Measurements from ENCODE around the gene TC2N. TPM values are rescaled to one million over a fixed set of nuclear protein-coding genes. Genes with fewer than 3 reads are reported as not detected.

Gene TC2N
- polyA plus RNA-seq, 3 donors: 0.24 to 0.55 TPM; not detected in 1

DNA sequence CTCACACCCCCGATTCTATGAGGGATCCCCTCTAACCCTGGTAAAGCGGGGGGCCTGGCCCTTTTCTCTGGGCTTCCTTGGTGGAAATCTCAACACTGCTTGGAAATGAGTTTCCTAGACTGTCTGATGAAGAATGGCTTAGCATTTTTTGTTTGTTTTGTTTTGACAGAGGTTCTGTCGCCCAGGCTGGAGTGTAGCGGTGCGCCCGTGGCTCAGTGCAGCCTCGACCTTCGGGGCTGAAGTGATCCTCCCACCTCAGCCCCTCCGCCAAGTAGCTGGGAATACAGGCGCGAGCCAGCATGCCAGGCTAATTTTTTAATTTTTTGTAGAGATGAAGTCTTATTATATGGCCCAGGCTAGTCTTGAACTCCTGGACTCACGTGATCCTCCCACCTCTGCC lies 30.3 kb downstream of the TC2N start:
- intact Hi-C loops (cut with micrococcal nuclease): no loop called here
- H3K4me3 Mint-ChIP-seq: peak overlapping the region; percentile 73 to 94
- peaks cover 46 to 56% (median 48%) of the 10 kb centered on the region in 3 donors for H3K27me3 Mint-ChIP-seq (ENCODE audit: low read depth in 3 of 3)
- no peak overlapping the region for H3K27ac ChIP-seq (ENCODE audit: low read depth in 1 of 2, low read length in 2 of 2)
- H3K4me3 ChIP-seq (replicated peaks in 1 of 3; ENCODE audit: low read depth in 2 of 3, low read length in 3 of 3): peak overlapping the region in 2 of 3 experiments; percentile 6 to 72
- no peak for DNase-seq
- no peaks in the 10 kb centered on the region for H3K79me2 ChIP-seq (ENCODE audit: insufficient read depth, low read length)
- no peaks in the 10 kb centered on the region for H3K9me3 ChIP-seq (replicated peaks in 1 of 2; ENCODE audit: control insufficient read depth in 1 of 2, insufficient read depth in 1 of 2, low read length in 2 of 2)
- no peak overlapping the region for H3K27ac Mint-ChIP-seq
- H3K36me3 ChIP-seq (replicated peaks in 1 of 2; ENCODE audit: control insufficient read depth in 1 of 2, insufficient read depth in 2 of 2, low read length in 2 of 2): no peaks in the 10 kb centered on the region
- H2AFZ ChIP-seq (ENCODE audit: insufficient read depth, low read depth, low read length, poor library complexity, severe bottlenecking): peak overlapping the region; percentile 67
- H3K4me1 Mint-ChIP-seq: peaks cover 7% of the 10 kb centered on the region
- peaks cover 0 to 6% (median 3%) of the 10 kb centered on the region in 7 donors for H3K9me3 Mint-ChIP-seq
- H3K36me3 Mint-ChIP-seq: no peaks in the 10 kb centered on the region
- no peak overlapping the region for H3K9ac ChIP-seq (ENCODE audit: insufficient read depth, low read length, poor library complexity, severe bottlenecking)
- H4K20me1 ChIP-seq (ENCODE audit: insufficient read depth, low read length): no peaks in the 10 kb centered on the region
- peaks cover 42 to 65% of the 10 kb centered on the region in 2 donors for H3K27me3 ChIP-seq (ENCODE audit: control insufficient read depth in 2 of 2, insufficient read depth in 2 of 2, low read length in 2 of 2)
- 87% methylated on average over 3 of the region's 12 CpGs for WGBS (ENCODE audit: insufficient coverage)
- H3K4me2 ChIP-seq (replicated peaks; ENCODE audit: extremely low read depth, low read length, poor library complexity, severe bottlenecking): peak overlapping the region; percentile 77
- TF ChIP-seq, protein P1, sequence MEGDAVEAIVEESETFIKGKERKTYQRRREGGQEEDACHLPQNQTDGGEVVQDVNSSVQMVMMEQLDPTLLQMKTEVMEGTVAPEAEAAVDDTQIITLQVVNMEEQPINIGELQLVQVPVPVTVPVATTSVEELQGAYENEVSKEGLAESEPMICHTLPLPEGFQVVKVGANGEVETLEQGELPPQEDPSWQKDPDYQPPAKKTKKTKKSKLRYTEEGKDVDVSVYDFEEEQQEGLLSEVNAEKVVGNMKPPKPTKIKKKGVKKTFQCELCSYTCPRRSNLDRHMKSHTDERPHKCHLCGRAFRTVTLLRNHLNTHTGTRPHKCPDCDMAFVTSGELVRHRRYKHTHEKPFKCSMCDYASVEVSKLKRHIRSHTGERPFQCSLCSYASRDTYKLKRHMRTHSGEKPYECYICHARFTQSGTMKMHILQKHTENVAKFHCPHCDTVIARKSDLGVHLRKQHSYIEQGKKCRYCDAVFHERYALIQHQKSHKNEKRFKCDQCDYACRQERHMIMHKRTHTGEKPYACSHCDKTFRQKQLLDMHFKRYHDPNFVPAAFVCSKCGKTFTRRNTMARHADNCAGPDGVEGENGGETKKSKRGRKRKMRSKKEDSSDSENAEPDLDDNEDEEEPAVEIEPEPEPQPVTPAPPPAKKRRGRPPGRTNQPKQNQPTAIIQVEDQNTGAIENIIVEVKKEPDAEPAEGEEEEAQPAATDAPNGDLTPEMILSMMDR (IDR thresholded peaks at IDR 0.05): no peak
- peaks cover 10 to 15% of the 10 kb centered on the region in 2 donors for H3K4me1 ChIP-seq (ENCODE audit: control insufficient read depth in 1 of 2, insufficient read depth in 2 of 2, low read length in 2 of 2)

DNA sequence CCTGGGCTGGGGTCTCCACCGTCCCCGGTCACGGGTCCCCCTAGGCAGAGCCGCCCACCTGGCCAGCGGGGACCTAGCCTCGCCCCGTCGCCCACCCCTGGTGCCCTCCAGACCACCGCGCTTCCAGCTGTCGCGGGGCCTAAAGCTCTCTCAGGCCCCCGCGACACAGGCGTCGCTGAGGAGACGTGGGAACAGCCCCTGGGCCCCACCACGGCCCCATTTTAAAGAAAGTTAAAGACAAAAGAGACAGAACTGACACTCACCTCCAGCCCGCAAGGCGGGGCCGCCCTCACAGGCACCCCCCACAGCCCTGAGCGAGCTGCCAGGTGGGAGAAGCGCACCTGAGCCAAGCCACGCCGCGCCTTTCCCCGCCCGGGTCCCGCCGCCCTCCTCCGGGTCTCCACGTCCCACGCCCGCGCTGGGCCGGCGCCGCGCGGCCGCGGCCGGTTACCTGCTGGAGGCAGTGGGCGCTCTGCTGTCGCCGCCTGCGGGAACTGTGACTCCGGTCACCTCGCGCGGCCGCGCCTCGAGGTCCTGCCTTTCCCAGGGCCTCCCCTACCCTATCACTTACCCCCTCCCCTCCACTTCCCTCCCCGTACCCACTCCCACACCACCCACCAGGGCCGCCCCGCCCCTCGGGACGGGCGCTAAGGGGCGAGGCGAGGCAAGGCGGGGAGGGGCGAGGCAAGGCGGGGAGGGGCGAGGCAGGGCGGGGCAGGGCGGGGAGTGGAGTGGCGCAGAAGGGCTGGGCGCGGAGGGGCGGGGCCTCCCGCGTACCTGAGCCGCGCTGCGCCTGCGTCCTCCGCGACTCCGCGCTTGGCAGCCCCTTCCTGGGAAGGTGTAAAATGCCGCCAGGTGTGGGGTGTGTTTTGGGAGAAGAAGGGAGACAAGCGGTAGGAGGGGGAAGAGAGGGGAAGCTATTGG lies 31.2 kb downstream of the TC2N start:
- Mint-ChIP-seq H3K4me1 (peaks cover 7% of the 10 kb centered on the region), H3K27me3 (ENCODE audit: low read depth in 3 of 3) (peaks cover 46 to 56% (median 49%) of the 10 kb centered on the region in 3 donors), H3K36me3 (no peaks in the 10 kb centered on the region), H3K9me3 (peaks cover 0 to 6% (median 2%) of the 10 kb centered on the region in 7 donors), H3K27ac (no peak overlapping the region), H3K4me3 (peak overlapping the region; percentile 73 to 94)
- H3K27ac ChIP-seq (ENCODE audit: low read depth in 1 of 2, low read length in 2 of 2): no peak overlapping the region
- H3K4me3 ChIP-seq (replicated peaks in 1 of 3; ENCODE audit: low read depth in 2 of 3, low read length in 3 of 3): peak overlapping the region; percentile 6 to 72 (median 10)
- intact Hi-C loops (cut with micrococcal nuclease): no loop called here
- TF ChIP-seq, protein P1 (IDR thresholded peaks at IDR 0.05): no peak
- H3K36me3 ChIP-seq (replicated peaks in 1 of 2; ENCODE audit: control insufficient read depth in 1 of 2, insufficient read depth in 2 of 2, low read length in 2 of 2): no peaks in the 10 kb centered on the region
- peaks cover 10 to 15% of the 10 kb centered on the region in 2 donors for H3K4me1 ChIP-seq (ENCODE audit: control insufficient read depth in 1 of 2, insufficient read depth in 2 of 2, low read length in 2 of 2)
- no peak overlapping the region for H3K9ac ChIP-seq (ENCODE audit: insufficient read depth, low read length, poor library complexity, severe bottlenecking)
- H3K9me3 ChIP-seq (replicated peaks in 1 of 2; ENCODE audit: control insufficient read depth in 1 of 2, insufficient read depth in 1 of 2, low read length in 2 of 2): no peaks in the 10 kb centered on the region
- peaks cover 42 to 65% of the 10 kb centered on the region in 2 donors for H3K27me3 ChIP-seq (ENCODE audit: control insufficient read depth in 2 of 2, insufficient read depth in 2 of 2, low read length in 2 of 2)
- peak overlapping the region; percentile 77 for H3K4me2 ChIP-seq (replicated peaks; ENCODE audit: extremely low read depth, low read length, poor library complexity, severe bottlenecking)
- H2AFZ ChIP-seq (ENCODE audit: insufficient read depth, low read depth, low read length, poor library complexity, severe bottlenecking): peak overlapping the region; percentile 67
- under 1% methylated on average over 72 of the region's 84 CpGs for WGBS (ENCODE audit: insufficient coverage)
- H4K20me1 ChIP-seq (ENCODE audit: insufficient read depth, low read length): no peaks in the 10 kb centered on the region
- DNase-seq: peak; percentile 1 to 34 (median 16)
- no peaks in the 10 kb centered on the region for H3K79me2 ChIP-seq (ENCODE audit: insufficient read depth, low read length)
